Measurements from ENCODE around the gene TAF11.

DNA sequence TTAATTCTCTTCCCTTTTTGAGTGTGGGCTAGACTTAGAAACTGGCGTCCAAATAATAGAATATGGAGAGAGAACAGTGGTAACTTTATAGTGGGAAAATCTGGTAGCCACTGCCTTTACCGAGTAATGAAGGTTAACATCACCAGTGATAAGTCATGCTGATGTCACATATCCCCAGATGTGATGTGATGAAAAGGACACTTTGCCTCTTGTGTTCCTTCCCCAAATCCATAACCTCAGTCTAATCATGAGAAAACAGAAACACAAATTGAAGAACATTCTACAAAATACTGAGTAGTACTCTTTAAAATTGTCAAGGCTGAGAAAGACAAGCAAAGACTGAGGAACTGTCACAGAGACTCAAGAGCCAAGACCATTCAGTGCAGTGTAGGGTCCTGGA lies 19.0 kb upstream of the TAF11 start:
- TF ChIP-seq, protein P1, sequence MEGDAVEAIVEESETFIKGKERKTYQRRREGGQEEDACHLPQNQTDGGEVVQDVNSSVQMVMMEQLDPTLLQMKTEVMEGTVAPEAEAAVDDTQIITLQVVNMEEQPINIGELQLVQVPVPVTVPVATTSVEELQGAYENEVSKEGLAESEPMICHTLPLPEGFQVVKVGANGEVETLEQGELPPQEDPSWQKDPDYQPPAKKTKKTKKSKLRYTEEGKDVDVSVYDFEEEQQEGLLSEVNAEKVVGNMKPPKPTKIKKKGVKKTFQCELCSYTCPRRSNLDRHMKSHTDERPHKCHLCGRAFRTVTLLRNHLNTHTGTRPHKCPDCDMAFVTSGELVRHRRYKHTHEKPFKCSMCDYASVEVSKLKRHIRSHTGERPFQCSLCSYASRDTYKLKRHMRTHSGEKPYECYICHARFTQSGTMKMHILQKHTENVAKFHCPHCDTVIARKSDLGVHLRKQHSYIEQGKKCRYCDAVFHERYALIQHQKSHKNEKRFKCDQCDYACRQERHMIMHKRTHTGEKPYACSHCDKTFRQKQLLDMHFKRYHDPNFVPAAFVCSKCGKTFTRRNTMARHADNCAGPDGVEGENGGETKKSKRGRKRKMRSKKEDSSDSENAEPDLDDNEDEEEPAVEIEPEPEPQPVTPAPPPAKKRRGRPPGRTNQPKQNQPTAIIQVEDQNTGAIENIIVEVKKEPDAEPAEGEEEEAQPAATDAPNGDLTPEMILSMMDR (IDR thresholded peaks at IDR 0.05; ENCODE audit: poor library complexity): no peak
- no peak for TF ChIP-seq EZH2 (IDR thresholded peaks at IDR 0.05; ENCODE audit: borderline replicate concordance)
